Posterior cingulate gyrus (tissue), 11 donors: ENCODE results near the gene SCAF11.
A peak's percentile ranks its signal among the peaks of the same experiment; 100 is the strongest.
"Not testable (repeated sequence)": the region's sequence is repeated elsewhere in the genome, so short reads cannot be mapped to it uniquely, and the experiment has no call there.

Source experiments
- DNase-seq, 10 donors: peaks; one replicate each; pipeline versions ENCODE4 v3.0.0 to v3.0.0-alpha.2; 2020 to 2021; ENCODE audit warnings: mixed read lengths in 3 of 10
- intact Hi-C: fragments of 100-400 bp; cut with DNase I; formaldehyde crosslinking; loops from one replicate; pipeline ENCODE4 v1.15.1; 2023

Gene SCAF11, protein sequence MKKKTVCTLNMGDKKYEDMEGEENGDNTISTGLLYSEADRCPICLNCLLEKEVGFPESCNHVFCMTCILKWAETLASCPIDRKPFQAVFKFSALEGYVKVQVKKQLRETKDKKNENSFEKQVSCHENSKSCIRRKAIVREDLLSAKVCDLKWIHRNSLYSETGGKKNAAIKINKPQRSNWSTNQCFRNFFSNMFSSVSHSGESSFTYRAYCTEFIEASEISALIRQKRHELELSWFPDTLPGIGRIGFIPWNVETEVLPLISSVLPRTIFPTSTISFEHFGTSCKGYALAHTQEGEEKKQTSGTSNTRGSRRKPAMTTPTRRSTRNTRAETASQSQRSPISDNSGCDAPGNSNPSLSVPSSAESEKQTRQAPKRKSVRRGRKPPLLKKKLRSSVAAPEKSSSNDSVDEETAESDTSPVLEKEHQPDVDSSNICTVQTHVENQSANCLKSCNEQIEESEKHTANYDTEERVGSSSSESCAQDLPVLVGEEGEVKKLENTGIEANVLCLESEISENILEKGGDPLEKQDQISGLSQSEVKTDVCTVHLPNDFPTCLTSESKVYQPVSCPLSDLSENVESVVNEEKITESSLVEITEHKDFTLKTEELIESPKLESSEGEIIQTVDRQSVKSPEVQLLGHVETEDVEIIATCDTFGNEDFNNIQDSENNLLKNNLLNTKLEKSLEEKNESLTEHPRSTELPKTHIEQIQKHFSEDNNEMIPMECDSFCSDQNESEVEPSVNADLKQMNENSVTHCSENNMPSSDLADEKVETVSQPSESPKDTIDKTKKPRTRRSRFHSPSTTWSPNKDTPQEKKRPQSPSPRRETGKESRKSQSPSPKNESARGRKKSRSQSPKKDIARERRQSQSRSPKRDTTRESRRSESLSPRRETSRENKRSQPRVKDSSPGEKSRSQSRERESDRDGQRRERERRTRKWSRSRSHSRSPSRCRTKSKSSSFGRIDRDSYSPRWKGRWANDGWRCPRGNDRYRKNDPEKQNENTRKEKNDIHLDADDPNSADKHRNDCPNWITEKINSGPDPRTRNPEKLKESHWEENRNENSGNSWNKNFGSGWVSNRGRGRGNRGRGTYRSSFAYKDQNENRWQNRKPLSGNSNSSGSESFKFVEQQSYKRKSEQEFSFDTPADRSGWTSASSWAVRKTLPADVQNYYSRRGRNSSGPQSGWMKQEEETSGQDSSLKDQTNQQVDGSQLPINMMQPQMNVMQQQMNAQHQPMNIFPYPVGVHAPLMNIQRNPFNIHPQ (N-terminal part only)

DNA sequence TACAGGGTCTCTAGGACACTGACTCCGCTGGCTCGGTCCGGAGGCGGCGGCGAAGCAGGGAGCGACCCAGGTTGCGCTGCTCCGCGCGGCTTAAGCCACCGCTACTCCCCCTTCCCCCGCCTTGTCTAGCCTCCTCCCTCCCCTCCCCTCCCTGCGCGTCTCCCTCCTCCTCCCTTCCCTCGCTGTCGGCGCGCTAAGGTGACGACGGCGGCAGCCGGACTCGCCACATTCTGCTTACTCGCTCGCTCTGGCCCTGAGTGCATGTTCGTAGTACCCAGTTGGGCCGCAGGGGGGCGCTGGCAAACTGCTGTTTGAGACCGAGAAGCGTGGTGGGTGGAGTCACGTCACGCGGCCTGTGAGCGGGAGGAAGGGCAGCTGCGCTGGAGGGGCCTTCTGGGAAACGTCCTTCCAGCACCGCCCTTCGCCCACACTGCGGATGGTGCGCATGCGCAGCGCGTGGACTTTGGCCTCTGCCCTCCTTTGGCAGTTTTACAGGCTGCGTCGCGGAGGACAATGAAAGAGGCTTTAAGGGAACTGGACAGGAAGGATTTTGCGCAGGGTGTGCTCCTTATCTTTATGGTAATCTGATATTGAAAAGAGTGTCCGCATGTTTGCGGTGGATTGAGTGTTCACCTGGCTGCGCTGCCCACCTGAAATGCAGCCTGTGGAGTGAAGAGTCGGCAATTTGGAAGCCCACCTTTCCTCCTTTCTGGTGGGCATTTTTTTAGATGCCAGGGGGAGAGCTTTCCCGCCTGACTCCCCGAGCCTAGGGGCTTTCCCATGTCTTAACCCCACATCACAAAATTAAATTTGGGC, at the start of gene SCAF11:
Gene SCAF11, minus strand, starts transcription at position 107 of the 816 bp plus-strand sequence. CDS start 26,407 bp downstream, outside the sequence.
- DNase-seq, result peak; percentile 100
- intact Hi-C loops, result loop anchor here (1.0 to 10.0 kb wide), 5 partner anchors 134 to 382 kb away; partner anchors contain the start of gene SLC38A2

DNA sequence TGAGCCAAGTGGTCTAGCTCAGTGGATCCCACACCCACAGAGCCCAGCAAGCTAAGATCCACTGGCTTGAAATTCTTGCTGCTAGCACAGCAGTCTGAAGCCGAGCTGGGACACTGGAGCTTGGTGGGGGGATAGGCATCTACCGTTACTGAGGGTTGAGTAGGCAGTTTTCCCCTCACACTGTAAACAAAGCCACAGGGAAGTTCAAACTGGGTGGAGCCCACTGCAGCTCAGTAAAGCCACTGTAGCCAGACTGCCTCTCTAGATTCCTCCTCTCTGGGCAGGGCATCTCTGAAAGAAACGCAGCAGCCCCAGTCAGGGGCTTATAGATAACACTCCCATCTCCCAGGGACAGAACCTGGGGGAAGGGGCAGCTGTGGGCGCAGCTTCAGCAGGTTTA, 46.7 kb upstream of the SCAF11 start:
- DNase-seq, intact Hi-C loops: not testable (repeated sequence)

DNA sequence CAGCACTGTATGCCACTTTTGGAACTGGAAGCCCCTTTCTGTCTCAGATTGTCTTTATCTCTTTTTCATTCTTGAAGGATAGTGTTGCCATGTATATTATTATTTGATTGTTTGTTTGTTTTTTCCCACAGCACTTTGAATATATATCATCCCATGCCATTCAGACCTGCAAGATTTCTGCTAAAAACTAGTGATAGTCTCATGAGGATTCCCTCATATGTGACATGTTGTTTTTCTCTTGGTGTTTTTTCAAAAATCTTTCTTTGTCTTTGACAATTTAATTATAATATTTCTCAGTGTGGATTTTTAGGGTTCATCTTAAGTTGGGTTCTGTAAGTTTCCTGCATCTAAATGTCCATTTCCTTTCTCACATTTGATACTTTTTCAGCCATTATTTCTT, 36.8 kb upstream of the SCAF11 start:
- intact Hi-C loops, result no loop called here
- DNase-seq, result no peak

DNA sequence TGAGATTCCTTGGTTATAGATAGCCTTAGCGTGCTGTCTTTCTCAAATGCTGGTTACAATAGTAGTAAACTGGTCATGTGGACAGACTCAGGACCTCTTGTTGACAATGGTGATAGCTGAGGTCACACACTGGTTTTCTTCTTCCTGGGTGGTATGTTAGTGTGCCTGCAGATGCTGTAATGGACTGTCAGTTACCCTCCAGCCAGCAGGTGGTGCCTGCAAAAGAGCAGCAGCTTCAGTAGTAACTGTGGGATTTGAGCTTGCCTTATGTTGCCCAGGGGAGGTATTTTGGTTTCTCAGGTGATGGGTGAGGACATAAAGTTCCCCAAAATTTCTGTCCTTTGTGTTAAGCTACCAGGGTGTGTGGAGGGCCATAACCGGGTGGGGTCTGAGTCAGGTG, 33.7 kb upstream of the SCAF11 start:
- intact Hi-C loops, result no loop called here
- no peak for DNase-seq

DNA sequence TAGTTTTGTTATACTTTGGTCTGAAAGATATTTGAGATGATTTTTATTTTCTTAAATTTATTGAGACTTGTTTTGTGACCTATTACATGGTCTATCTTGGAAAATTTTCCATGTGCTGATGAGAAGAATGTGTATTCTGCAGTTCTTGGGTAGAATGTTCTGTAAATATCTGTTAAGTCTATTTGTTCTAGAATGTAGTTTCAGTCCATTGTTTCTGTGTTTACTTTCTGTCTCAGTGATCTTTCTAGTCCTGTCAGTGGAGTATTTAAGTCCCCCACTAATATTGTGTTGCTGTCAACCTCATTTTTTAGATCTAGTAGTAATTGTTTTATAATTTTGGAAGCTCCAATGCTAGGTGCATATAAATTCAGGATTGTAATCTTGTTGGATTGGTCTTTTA, 30.4 kb upstream of the SCAF11 start:
- intact Hi-C loops, result no loop called here
- no peak for DNase-seq

DNA sequence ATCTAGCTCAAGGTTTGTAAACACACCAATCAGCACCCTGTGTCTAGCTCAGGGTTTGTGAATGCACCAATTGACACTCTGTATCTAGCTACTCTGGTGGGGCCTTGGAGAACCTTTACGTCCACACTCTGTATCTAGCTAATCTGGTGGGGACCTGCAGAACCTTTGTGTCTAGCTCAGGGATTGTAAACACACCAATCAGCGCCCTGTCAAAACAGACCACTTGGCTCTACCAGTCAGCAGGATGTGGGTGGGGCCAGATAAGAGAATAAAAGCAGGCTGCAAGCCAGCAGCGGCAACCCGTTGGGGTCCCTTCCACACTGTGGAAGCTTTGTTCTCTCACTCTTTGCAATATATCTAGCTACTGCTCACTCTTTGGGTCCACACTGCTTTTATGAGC, 28.3 kb upstream of the SCAF11 start:
- intact Hi-C loops, DNase-seq: not testable (repeated sequence)

DNA sequence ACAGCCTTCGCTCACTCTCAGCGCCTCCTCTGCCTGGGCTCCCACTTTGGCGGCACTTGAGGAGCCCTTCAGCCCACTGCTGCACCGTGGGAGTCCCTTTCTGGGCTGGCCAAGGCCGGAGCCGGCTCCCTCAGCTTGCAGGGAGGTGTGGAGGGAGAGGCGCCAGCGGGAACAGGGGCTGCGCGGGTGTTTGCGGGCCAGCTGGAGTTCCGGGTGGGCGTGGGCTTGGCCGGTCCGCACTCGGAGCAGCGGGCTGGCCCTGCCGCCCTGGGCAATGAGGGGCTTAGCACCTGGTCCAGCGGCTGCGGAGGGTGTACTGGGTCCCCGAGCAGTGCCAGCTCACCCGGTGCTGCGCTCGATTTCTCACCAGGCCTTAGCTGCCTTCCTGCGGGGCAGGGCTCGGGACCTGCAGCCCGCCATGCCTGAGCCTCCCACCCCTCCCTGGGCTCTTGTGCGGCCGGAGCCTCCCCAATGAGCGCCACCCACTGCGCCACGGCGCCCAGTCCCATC, 27.5 kb upstream of the SCAF11 start:
- DNase-seq, intact Hi-C loops: not testable (repeated sequence)

DNA sequence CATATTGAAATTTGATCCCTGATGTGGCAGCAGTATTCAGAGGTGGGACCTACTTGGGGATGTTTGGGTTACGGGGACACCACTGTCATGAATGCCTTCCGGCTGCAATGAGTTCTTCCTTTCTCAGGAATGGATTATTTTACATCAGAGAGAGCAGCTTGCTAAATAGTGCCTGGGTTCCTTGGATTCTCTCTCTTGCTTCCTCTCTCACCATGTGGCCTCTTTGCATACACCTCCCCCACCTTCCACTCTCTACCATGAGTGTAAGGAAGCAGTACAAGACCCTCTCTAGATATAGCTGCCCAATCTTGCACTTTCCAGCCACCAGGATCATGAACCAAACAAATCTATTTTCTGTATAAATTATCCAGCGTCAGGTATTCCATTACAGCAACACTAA, 15.4 kb upstream of the SCAF11 start:
- intact Hi-C loops, result no loop called here
- DNase-seq, result no peak

DNA sequence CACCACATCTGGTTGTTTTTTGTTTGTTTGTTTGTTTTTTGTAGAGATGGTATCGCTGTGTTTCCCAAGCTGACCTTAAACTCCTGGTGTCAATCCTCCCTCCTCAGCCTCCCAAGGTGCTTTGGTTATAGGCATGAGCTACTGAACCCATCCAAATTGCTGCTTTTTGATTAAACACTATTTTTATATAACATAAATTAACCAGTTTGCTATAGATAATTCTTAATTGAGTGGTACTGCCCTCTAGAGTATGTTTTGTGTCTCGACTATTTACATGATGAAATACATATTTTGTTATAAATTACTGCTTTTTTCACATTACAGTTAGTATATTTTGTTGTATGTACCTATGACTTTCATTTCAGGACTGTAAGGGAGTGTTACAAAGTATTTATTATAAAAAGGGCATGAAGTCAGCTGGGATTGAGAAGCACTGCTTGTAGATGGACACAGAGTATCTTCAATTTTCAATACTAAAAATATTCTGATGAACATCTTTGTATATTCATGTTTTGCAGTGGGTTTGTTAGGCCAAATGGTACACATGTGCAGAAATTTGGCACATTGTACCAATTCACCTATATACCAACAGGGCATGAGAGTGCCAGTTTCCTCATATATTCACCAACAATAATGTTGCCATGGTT, 14.9 kb upstream of the SCAF11 start:
- intact Hi-C loops, result no loop called here
- DNase-seq, result no peak

DNA sequence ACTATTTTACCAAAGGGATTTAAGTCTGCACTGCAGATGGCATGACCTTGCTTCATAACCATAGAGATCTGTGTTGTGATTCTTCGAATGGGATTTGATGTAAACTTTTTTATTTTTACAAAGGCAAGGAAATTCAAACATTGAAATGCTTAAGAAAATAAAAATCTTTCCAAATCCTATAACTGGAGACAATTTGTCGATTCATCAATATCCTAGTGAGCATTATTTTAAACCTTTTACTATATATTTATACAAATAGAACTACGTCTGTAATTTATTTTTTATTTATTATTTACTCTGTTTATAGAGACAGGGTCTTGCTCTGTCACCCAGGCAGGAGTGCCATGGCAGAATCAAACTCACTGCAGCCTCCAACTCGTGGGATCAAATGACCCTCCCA, 14.3 kb upstream of the SCAF11 start:
- intact Hi-C loops, result no loop called here
- DNase-seq, result no peak

DNA sequence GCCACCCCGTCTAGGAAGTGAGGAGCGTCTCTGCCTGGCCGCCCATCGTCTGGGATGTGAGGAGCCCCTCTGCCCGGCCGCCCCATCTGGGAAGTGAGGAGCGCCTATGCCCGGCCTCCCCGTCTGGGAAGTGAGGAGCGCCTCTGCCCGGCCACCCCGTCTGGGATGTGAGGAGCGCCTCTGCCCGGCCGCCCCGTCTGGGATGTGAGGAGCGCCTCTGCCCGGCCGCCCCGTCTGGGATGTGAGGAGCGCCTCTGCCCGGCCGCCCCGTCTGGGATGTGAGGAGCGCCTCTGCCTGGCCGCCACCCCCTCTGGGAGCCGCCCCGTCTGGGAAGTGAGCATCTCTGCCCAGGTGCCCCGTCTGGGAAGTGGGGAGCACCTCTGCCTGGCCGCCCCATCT, 9.7 kb upstream of the SCAF11 start:
- intact Hi-C loops, result not testable (repeated sequence)

DNA sequence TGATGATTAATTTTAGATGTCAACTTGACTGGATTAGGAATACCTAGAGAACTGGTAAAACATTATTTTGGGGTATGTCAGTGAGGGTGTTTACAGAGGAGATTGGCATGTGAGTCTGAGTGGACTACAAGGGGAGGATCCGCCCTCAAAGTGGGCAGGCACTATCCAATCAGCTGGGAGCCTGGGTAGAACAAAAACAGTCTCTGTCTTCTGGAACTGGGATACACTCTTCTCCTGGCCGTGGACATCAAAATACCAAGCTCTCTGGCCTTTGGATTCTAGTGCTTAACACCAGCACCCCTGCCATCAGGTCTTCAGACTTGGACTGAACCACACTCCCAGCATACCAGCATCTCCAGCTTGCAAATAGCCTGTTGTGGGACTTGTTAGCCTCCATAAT, 4.4 kb upstream of the SCAF11 start:
- peak; percentile 32 to 94 (median 69) for DNase-seq
- intact Hi-C loops, result loop anchor here (5.0 to 10.0 kb wide), 4 partner anchors 130 to 378 kb away; partner anchors contain the start of gene SLC38A2

More for the DNA sequence above, 9.7 kb upstream of the SCAF11 start:
- DNase-seq, result peak in 1 of 10 donors; percentile 83

DNA sequence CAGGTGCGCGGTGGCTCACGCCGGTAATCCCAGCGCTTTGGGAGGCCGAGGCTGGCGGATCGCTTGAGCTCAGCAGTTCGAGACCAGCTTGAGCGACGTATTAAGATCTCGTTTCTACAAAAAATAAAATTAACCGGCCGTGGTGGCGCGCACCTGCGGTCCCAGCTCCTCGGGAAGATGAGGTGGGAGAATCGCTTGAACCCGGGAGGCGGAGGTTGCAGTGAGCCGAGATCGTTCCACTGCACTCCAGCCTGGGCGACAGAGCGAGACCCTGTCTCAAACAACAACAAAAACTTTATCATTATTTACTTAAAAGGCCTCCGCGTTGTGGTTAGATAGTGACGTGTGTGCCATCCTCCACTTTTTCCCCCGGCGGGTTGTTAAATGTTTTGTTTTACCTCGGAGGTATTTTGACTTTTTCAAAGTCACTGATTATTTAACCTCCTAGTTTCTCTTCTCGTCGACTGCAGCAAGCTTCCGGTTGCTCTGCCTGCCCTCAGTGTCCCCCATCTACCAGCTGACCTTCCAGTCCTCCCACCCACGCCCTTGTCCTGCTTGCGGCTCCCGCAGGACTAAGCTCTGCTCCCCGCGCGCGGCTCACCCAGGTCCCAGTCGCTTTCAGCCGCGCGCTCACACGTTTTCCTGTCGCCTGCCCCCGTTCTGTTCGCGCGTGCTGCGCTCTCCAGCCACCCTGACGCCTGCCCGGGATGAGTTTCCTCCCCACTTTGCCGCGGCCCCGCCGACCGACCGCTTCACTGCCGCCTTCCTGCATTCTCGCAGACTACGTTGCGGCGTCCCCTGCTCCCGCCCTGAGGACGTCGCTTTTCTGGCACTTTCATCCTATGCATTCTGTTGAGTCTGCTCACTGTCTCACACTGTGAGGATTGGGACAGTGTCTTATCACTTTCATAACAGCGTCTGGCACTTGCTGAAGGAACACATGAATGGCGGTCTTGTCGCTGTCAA, 1.2 kb upstream of the SCAF11 start:
- intact Hi-C loops, result loop anchor here (5.0 to 10.0 kb wide), 4 partner anchors 133 to 381 kb away; partner anchors contain the start of gene SLC38A2

DNA sequence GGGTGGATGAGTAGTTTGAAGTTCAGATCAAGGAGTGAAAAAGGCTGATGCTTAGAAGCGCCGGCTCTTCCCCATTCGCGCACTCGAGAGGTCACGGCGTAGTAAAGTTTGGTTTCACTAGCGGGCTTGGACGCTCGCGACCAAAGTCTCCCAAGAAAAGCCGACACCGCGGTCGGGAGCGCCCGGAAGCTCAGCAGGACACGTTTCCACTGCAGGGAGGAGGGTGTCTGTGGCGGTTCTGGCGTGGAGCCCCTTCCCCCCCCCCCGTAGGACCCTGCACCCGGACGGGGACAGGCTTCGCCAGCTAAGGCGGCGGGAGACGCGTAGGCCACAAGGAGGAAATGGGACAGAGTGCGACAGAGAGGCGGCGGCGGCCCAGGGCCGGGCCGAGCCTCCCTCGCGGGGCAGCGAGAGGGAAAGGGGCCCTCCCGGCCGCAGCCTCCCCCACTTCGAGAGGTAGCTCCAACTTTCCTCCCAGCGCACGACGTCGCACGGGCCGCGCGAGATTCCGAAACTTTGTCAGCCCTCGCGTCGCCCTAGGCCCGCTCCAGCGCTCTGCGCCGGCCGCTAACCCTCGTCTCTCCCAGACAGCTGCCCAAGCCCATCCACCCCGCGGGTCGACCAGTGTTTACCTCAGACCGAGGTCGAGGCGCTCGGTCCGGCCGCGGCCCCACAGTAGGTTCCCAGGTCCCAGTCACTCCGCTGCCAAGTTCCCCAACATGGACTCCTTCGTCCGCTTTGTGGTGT, 480 bp downstream of the SCAF11 start:
- intact Hi-C loops, result loop anchor here (1.0 to 10.0 kb wide), 5 partner anchors 135 to 382 kb away; partner anchors contain the start of gene SLC38A2

More for the DNA sequence above, 1.2 kb upstream of the SCAF11 start:
- DNase-seq, result peak; percentile 66 to 96 (median 77)

DNA sequence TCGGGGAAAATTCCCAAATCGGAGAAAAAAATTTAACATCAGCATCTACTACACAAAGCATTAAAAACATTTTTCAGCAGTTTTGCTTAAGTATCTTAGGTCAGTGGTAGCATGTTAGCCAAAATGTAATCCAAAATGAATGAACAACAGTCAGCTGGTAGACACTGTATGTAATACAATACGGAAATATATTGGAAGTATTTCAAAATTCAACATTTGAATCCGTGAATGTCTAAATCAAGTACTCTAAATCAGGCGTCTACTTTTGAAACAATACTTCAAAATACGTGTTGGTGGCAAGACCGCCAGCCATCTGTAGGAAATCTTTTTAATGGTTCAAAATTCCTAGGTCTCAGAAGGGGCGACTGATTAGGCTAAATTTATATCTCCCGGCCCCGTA, 1.1 kb downstream of the SCAF11 start:
- DNase-seq, result no peak
- intact Hi-C loops, result no loop called here

More for the DNA sequence above, 480 bp downstream of the SCAF11 start:
- peak; percentile 43 to 94 (median 68) for DNase-seq

DNA sequence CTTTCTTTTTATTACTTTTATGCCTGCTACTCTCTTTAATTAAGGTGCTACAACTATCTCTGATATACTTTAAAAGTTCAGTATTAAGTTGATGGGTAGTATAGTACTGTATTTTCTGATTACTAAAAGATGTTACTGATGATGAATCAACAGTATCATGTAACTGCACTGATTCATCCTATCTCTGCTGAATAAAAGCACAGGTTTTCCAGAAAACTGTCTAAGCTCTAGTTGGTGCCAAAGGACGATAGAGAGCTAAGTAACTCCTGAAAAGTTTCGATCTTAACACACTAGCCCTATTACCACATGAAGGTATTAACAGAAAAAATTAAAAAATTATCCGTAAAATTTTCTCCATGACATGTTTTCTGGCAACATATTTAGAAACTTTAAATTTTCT, 2.1 kb downstream of the SCAF11 start:
- intact Hi-C loops, result no loop called here
- DNase-seq, result no peak

DNA sequence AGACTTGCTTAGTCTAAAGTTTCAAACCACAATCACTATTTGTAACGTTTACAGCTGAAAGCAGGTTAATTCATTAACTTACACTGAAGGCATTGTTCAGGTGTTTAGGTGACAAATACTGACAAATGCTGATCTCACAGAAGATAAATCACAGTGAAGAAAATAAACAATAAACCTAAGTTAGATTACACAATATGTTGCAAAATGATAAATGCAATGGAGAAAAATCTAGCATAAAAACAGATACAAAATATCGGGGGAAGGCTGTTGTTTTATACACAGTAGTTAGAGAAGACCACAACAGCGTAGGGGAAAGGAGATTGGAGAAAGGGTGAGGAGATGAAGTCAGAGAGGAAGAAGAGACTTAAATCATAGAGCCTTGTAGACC, 3.0 kb downstream of the SCAF11 start:
- intact Hi-C loops, result no loop called here
- no peak for DNase-seq
